GM19372 (cell line): ENCODE measurements around the gene PAXX.
"Not testable (repeated sequence)": the region's sequence is repeated elsewhere in the genome, so short reads cannot be mapped to it uniquely, and the experiment has no call there.

Source experiments
- ATAC-seq: cut with Tn5 transposase; IDR thresholded peaks from one replicate; pipeline ENCODE4 v1.9.1; 2021; ENCODE audit warnings: mild to moderate bottlenecking, low read depth, moderate library complexity; ENCODE audit not compliant: unreplicated experiment

The PAXX gene

DNA sequence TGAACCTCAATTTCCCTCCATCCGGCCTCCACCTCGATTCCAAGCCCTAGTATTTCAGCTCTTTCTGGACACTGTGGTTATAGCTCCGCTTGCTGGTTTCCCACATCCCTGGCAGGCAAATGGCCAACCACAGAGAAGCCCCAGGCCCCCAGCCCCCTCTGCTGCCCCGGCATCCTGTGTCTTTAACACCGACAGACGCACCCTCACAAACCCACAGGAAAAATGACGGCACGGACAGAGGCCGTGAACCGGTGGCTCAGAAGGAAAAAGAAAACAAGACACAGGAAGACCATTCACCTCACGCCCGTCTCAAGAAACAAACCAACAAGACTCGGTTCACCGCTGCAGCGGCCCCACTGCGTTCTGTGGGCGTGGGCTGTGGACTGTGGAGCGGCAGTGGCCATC is 5.6 kb downstream of the PAXX start:
- ATAC-seq = no peak

- ATAC-seq = peak; percentile 71
These were observed 8.1 kb downstream of the PAXX start for GRCh38 chr9:137000177-137000930.

- no peak for ATAC-seq
These were observed 9.8 kb downstream of the PAXX start for GRCh38 chr9:137001857-137002645.

DNA sequence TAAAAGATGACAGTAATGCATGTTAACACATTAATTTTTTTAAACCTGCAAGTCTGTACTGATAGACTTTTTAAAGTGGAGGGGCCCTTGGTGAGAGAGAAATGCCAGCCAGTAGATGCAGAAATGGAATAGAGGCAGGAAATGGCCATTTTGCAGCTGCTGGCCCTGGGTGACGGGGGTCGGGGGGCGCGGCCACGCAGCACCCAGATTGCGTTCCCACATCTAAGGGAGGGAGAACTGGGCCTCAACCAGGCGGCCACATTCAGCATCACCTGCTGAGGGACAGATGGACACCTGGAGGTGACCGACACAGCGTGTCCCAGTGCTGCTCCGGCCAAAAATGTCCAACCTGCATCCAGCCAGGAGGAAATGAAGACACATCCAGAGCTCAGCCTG is 10.4 kb downstream of the PAXX start:
- ATAC-seq = no peak

DNA sequence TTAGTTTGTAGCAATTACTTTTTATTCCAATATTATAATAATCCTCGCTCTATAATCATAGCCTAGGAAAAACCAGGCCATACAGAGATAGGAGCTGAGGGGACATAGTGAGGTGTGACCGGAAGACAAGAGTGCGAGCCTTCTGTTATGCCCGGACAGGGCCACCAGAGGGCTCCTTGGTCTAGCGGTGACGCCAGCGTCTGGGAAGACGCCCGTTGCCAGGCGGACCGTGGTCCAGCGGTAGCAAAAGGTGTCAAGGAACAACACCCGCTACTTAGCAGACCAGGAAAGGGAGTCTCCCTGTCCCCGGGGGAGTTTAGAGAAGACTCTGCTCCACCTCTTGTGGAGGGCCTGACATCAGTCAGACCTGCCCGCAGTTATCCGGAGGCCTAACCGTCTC is 12.1 kb downstream of the PAXX start:
- ATAC-seq = not testable (repeated sequence)

DNA sequence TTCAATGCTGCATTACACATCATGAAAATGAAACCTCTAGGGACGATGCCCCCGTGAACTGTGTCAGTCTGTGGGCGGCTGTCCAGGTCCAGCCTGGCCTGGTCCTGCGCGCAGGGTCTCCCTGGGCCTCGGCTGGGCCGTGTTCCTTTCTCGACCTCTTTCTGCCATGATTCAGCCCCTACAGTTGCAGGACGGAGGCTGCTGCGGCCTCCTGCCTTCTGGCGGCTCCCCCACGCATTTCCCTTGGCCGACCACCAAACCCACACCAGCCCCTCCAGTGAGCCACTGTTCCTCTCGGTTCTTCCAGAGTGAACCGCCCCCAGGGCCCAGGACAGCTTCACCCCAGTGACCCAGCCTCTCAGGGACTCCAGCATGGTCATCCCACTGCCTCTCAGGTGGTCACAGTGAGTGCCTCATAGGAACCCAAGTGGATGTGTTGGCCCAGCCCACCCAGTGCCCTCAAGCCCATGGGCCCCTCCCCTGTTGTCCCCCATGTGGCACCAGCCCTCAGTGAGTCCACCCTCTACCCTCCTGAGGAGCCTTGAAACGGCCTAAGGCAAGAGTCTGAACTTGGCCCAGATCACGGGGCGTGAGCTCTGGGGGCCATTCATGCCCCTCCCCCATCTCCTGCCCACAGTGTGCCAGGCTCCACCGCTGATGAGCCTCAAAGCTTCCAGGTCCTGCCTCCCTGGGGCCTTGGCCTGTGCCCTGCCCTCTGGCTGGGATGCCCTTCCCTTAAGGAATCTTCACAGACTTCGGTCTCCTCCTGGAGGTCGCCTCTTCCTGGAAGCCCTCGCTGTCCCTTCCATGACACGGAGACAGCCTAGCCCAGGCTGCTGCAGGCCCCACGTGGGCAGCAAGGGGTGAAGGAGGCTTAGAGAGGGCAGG is 14.1 kb downstream of the PAXX start:
- no peak for ATAC-seq

DNA sequence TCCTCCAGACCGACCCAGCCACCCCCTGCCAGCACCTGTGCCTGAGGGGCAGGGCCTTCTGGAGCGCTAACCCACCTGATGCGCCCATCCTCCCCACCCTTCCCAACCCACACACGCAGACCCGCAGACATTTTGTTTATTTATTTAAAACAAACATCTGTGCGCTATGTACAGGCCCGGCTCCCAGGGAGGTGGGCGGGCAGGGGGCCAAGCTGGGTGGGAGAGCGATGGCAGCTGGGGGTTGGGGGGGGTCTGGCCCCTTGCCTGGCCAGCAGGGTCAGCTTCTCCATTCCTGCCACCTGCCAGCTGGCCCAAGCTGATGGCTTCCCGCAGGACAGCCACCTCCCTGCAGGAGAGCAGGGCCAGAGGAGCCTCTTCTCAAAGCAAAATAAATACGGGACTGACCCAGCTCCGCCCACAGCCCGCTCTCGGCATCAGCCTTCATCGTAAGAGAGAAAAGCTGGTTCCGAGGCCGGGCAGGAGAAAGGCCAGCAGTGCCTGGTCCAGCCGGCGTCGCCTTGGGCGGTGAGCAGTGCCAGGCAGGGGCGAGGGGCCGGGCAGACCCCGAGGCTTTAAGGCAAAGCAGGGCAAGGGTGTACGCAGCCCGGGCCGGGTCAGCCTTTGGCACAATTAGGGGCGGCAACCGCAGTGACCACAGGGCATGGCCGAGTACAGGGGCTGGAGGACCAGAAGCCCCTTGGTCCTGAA is 15.0 kb downstream of the PAXX start:
- no peak for ATAC-seq

DNA sequence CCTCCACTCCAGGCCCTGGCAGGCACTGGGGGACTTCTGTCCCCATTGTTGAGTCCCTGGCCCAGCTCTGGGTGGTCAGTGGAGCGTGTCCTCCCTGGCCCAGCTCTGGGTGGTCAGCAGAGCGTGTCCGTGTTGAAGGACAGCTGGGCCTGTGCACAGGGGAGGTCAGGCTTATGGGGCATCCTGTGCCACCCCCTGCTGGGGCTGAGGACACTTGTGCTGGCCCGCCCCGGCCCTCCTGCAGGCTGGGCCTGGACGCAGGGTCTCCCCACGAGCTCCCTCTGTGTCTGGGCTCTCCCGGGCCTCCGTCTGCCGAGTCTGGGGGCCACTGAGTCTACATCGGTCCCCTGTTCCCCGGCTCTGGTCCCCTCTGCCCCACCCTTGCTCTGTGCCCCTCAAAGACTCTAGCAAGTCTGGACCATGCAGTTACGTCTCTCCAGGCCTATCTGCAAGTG is 15.6 kb downstream of the PAXX start:
- no peak for ATAC-seq

- no peak for ATAC-seq
These were observed 16.1 kb downstream of the PAXX start for GRCh38 chr9:137008312-137008711.

- ATAC-seq = no peak
These were observed 17.0 kb downstream of the PAXX start for GRCh38 chr9:137009217-137009616.

DNA sequence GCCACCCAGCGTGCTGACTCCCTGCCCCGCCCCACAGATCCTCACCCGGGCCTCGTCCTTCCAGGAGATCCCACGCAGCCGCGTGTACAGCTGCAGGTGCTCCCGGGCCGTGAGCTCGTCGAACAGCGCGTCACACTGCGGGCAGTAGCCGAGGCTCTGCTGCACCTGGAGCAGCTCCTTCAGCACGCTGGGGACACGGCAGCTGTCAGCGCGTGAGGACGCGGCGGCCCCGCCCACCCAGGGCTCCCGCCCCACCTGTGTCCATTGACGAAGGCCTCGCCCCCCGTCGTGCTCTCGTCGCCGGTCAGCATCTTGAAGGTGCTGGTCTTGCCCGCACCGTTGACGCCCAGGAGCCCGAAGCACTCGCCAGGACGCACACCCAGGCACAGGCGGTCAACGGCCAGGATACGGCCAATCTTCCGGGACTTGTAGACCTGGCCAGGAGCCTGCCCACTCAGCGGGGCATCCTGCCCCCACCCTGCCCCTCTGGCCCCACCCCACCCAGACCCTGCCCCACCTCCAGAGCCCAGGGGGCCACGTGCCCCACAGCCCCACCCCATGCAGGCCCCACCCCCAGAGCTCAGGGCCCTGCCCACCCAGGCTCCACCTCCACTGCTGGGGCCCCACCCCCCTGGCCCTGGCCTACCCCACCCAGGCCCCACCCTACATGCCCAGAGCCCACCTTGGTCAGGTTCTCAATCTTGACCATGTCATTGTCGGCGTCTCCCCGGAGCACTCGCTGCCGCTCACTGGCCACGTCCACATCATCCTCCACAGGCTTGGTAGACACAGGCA is 17.9 kb downstream of the PAXX start:
- ATAC-seq = no peak

DNA sequence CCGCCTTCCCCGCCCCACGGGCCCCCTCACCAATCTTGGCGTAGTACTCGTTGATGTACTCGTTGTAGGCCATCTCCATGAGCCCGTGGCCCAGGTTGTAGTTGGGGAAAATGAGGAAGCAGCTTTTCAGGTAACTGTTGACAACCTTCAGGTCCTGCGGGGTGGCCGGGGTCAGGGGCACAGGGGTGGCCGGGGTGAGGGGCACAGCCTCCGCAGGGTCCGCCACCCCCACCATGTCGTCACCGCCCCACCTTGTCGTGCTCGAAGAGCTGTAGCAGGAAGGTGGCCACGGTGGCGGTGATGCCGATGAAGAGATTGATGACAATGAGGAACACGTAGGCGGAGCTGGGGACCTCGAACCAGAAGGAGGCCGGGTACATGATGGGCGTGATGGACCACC is 18.9 kb downstream of the PAXX start:
- no peak for ATAC-seq

DNA sequence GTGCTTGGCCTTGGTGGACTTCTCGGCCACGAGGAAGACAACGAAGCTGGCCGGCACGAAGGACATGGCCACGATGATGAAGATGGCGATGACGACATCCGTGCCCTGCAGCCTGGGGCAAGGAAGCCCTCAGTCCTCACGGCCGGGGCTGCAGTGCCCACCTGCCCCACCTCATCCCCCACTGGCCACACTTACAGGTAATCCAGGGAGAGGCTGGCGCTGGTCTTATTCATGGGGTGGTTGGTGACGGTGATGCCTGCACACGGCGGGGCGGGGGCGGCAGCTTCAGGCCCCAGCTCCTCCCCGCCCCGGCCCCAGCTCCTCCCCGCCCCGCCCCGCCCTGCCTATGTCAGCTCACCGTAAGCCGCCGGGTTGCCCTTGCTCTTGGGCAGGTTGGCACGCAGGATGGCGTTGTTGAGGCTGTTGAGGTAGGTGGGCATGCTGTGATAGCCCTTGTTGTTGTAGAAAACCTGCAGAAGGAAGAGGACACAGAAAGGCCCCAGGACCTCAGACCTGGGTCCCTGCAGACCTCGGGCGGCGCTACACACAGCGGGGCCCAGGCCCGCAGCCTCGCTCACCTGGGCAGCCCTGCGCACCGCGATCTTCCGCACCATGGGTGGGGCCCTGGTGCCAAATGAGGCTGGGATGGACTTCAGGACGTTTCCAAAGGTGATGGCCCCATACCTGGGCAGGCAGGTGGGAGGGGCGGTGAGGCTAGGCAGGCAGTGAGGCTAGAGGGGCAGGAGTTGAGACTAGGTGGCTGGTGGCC is 19.9 kb downstream of the PAXX start:
- ATAC-seq = no peak

- ATAC-seq = no peak
These were observed 20.7 kb downstream of the PAXX start for GRCh38 chr9:137012694-137013570.

DNA sequence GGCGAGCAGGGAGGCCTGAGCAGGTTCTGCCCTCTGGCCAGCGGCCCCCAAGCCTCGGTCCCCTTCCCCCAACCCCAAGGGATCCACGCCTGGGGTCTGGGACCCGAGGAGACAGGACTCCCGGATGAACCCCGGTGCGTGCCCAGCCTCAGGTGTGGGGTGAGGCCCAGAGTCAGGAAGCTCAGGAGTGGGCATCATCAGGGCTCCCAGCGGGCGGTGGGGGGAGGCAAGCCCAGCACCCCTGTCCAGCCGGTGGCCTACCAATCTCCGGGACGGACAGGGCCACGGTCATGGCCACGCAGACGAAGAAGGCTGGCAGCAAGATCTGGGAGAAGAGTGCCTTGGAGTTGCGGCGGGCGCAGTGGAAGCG is 21.3 kb downstream of the PAXX start:
- ATAC-seq = no peak

GRCh38 chr9:137014166-137014565 is 21.9 kb downstream of the PAXX start:
- no peak for ATAC-seq

DNA sequence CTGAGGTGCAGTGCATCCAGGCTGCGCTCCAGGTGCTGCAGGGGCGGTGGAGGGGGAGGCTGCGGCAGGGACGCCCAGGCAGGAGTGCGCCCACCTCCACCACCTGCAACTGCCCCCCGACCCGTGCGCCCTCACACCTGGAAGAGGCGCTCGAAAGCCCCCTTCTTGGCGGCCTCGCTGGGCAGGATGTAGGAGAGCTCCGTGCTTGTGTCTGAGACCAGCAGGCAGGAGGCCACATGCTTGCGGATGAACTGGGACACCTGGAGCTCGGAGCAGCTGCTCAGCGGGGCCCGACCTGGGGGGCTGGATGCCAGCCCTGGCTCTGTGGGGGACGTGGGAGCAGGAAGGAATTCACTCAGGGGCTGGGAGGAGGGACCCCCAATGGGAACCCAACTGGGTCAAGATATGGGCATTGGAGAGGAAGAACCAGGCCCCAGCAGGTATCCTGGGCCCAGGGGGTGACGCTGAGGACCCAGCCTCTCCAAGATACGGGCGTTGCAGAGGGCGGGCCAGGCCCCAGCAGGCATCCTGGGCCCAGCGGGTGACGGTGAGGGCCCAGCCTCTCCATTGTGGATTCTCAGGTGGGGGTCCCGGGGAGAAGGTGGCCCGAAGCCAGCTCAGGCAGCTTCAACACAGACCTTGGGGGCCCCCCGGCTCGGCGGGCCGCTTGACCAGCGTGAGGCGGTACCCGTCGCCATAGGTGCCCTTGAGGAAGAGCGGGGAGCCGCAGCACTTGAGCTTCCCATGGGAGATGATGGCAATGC is 22.7 kb downstream of the PAXX start:
- ATAC-seq = no peak
